NT2/D1 (cell line): ENCODE data around the gene PGBD5.

ENCODE experiments used
- SUZ12 ChIP-seq: IDR thresholded peaks from 2 replicates; pipeline ENCODE4 v1.6.1; 2011; ENCODE audit not compliant: insufficient read length, insufficient read depth; ENCODE audit errors: extremely low read depth
- YY1 ChIP-seq: IDR thresholded peaks from 2 replicates; pipeline ENCODE4 v1.6.1; 2011; ENCODE audit not compliant: insufficient read length, insufficient read depth
- ZNF274 ChIP-seq: IDR thresholded peaks from 2 replicates; pipeline ENCODE4 v1.6.1; 2011; ENCODE audit warnings: mild to moderate bottlenecking, low read depth, low read length

DNA sequence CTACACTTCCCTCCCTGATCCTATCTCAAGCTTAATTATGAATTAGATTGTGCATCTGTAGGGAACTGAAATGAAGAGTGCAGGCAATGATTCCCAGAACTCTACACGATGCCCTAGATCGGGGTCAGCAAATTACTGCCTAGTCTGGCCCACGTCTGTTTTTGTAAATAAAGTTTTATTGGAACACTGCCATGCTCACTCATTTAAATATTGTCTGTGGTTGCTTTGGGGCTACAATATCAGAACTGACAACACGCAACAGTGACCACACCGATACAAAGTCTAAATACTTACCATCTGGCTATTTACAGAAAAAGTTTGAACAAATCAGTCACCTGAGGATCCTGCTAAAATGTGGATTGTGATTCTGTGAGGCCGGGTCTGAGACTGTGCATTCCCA is 74.1 kb downstream of the PGBD5 start:
- TF ChIP-seq YY1 (no peak), SUZ12 (no peak), ZNF274 (no peak)
